HEK293 (cell line): ENCODE measurements around the gene SHC3.

Experiments used
- CTCF ChIA-PET: fragments of 350-600 bp; formaldehyde crosslinking; extraction: SDS; loops from one replicate; lab custom pipeline; 2021; ENCODE audit warnings: antibody characterized with exemption; lab: Yijun Ruan, JAX
- POLR2A ChIA-PET: fragments of 300-600 bp; formaldehyde crosslinking; extraction: SDS; loops from one replicate; lab custom pipeline; 2020; ENCODE audit warnings: antibody characterized with exemption, inconsistent platforms; lab: Yijun Ruan, JAX
- H3K27ac ChIP-seq: fragments of 200-500 bp; sonication (Bioruptor generic); 2 replicates; pipeline ENCODE4 v1.5.1; 2014; ENCODE audit warnings: low read depth, low read length, control low read depth, inconsistent platforms; ENCODE audit errors: extremely low read depth
- H3K36me3 ChIP-seq, 2 experiments: fragments of 200-500 bp in 1 of 2; sonication (Bioruptor generic) in 1 of 2; 1 replicate in 1 of 2; 2 replicates in 1 of 2; pipeline ENCODE4 v1.5.1; 2014 to 2017; ENCODE audit warnings: inconsistent platforms in 2 of 2, low read length in 2 of 2; ENCODE audit not compliant: control insufficient read depth in 2 of 2, insufficient read depth in 1 of 2
- H3K4me1 ChIP-seq: fragments of 200-500 bp; sonication (Bioruptor generic); 2 replicates; pipeline ENCODE4 v1.5.1; 2014; ENCODE audit warnings: mild to moderate bottlenecking, low read length, inconsistent platforms; ENCODE audit not compliant: control insufficient read depth, insufficient read depth
- H3K4me3 ChIP-seq: 2 replicates; pipeline ENCODE4 v1.5.1; 2011; ENCODE audit warnings: low read depth, mild to moderate bottlenecking, control low read depth, low read length, moderate library complexity
- H3K9me3 ChIP-seq: fragments of 200-500 bp; sonication (Bioruptor generic); 2 replicates; pipeline ENCODE4 v1.5.1; 2014; ENCODE audit warnings: low read depth, low read length, inconsistent platforms; ENCODE audit not compliant: control insufficient read depth, insufficient read depth
- SP2 ChIP-seq: fragments of 450-650 bp; formaldehyde crosslinking; IDR thresholded peaks from 2 replicates; pipeline ENCODE4 v1.5.1; 2016; ENCODE audit warnings: missing biosample characterization, missing genetic modification characterization
- SP7 ChIP-seq: fragments of 450-650 bp; formaldehyde crosslinking; IDR thresholded peaks from 2 replicates; pipeline ENCODE4 v1.5.1; 2016; ENCODE audit warnings: missing biosample characterization, missing genetic modification characterization
- TCF7L2 ChIP-seq: IDR thresholded peaks from 2 replicates; pipeline ENCODE4 v1.6.1; 2011; ENCODE audit warnings: low read depth, mild to moderate bottlenecking, inconsistent platforms, low read length, moderate library complexity, borderline replicate concordance
- ZNF16 ChIP-seq: fragments of 450-650 bp; formaldehyde crosslinking; IDR thresholded peaks from 2 replicates; pipeline ENCODE4 v1.5.1; 2016; ENCODE audit warnings: low read depth, missing biosample characterization, missing genetic modification characterization
- ZNF184 ChIP-seq: fragments of 450-650 bp; IDR thresholded peaks from 2 replicates; pipeline ENCODE4 v1.5.1; 2018; ENCODE audit warnings: missing biosample characterization, mild to moderate bottlenecking, missing genetic modification characterization
- ZNF394 ChIP-seq: fragments of 450-650 bp; formaldehyde crosslinking; IDR thresholded peaks from 2 replicates; pipeline ENCODE4 v1.5.1; 2016; ENCODE audit warnings: missing biosample characterization, missing genetic modification characterization, mild to moderate bottlenecking, moderate library complexity, borderline replicate concordance
- ZNF580 ChIP-seq: fragments of 450-650 bp; formaldehyde crosslinking; IDR thresholded peaks from 2 replicates; pipeline ENCODE4 v1.5.1; 2016; ENCODE audit warnings: missing biosample characterization, missing genetic modification characterization
- ZNF596 ChIP-seq: fragments of 450-650 bp; IDR thresholded peaks from 2 replicates; pipeline ENCODE4 v1.5.0; 2018; ENCODE audit warnings: missing biosample characterization, mild to moderate bottlenecking, missing genetic modification characterization, moderate library complexity
- ZSCAN30 ChIP-seq: fragments of 450-650 bp; IDR thresholded peaks from 2 replicates; pipeline ENCODE4 v1.5.1; 2018; ENCODE audit warnings: missing biosample characterization, mild to moderate bottlenecking, missing genetic modification characterization, moderate library complexity
- TF ChIP-seq, protein P1 (sequence below): fragments of 450-650 bp; formaldehyde crosslinking; IDR thresholded peaks from 2 replicates; pipeline ENCODE4 v1.5.1; 2017; ENCODE audit warnings: missing biosample characterization, missing genetic modification characterization
- TF ChIP-seq, protein P2 (sequence below): fragments of 450-650 bp; formaldehyde crosslinking; conservative IDR thresholded peaks from 2 replicates; pipeline ENCODE4 v1.5.1; 2016; ENCODE audit warnings: low read depth, missing biosample characterization, missing genetic modification characterization

Gene SHC3

DNA sequence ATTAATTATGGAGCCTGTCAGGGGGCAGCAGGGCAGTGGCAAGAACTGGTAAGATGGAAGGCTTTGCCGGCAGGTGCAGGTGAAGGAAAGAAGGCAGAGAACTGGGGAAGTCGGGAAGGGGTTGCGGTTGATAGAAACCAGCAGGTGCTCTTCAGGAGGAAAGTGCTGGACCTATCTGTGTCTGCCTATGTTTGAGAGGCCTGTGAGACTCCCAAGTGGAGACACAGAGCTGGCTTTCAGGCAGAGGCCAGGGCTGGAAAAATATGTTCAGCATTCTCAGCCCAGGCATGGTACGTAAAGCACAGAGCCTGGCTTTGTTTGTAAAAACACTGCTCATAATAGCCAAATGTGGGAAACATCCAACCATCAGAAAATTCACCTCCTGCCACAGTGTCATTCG, 117.8 kb downstream of the SHC3 start:
- no peaks in the 10 kb centered on the region for H3K36me3 ChIP-seq
- no peak overlapping the region for H3K4me3 ChIP-seq
- no peak overlapping the region for H3K27ac ChIP-seq
- TF ChIP-seq ZSCAN30 (tag by site-specific recombination) (no peak), ZNF394 (tag by site-specific recombination) (no peak), SP2 (tag by site-specific recombination) (no peak), ZNF16 (tag by site-specific recombination) (no peak)
- ChIA-PET CTCF (no interaction called here), POLR2A (interaction anchor here (0.5 kb wide), 1 partner anchor 218 kb away, joined by 3 read pairs; no protein-coding TSS in a partner anchor)
- H3K9me3 ChIP-seq: no peaks in the 10 kb centered on the region
- no peaks in the 10 kb centered on the region for H3K4me1 ChIP-seq

GRCh38 chr9:89059925-89060506, 118.6 kb downstream of the SHC3 start:
- TF ChIP-seq TCF7L2 (no peak), SP7 (tag by site-specific recombination) (no peak), ZNF16 (tag by site-specific recombination) (no peak), ZNF596 (no peak)
- no peaks in the 10 kb centered on the region for H3K9me3 ChIP-seq
- no peaks in the 10 kb centered on the region for H3K4me1 ChIP-seq
- no peak overlapping the region for H3K27ac ChIP-seq
- ChIA-PET POLR2A (no interaction called here), CTCF (no interaction called here)
- no peaks in the 10 kb centered on the region for H3K36me3 ChIP-seq
- H3K4me3 ChIP-seq: no peak overlapping the region

DNA sequence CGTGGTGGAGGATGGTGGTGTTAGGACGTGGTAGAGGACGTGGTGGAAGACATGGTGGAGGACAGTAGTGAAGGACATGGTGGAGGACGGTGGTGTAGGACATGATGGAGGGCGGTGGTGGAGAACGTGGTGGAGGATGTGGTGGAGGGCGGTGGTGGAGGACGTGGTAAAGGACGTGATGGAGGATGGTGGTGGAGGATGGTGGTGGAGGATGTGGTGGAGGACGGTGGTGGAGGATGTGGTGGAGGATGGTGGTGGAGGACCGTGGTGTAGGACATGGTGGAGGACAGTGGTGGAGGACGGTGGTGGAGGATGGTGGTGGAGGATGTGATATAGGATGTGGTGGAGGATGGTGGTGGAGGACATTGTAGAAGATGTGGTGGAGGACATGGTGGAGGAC, 119.7 kb downstream of the SHC3 start:
- Histone ChIP-seq H3K27ac (no peak overlapping the region), H3K36me3 (no peaks in the 10 kb centered on the region), H3K4me1 (no peaks in the 10 kb centered on the region), H3K4me3 (no peak overlapping the region), H3K9me3 (no peaks in the 10 kb centered on the region)
- POLR2A ChIA-PET: no interaction called here
- CTCF ChIA-PET: no interaction called here
- TF ChIP-seq, protein P1, sequence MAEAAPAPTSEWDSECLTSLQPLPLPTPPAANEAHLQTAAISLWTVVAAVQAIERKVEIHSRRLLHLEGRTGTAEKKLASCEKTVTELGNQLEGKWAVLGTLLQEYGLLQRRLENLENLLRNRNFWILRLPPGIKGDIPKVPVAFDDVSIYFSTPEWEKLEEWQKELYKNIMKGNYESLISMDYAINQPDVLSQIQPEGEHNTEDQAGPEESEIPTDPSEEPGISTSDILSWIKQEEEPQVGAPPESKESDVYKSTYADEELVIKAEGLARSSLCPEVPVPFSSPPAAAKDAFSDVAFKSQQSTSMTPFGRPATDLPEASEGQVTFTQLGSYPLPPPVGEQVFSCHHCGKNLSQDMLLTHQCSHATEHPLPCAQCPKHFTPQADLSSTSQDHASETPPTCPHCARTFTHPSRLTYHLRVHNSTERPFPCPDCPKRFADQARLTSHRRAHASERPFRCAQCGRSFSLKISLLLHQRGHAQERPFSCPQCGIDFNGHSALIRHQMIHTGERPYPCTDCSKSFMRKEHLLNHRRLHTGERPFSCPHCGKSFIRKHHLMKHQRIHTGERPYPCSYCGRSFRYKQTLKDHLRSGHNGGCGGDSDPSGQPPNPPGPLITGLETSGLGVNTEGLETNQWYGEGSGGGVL (tag by site-specific recombination): no peak

- POLR2A ChIA-PET: no interaction called here
- TF ChIP-seq, protein P2, sequence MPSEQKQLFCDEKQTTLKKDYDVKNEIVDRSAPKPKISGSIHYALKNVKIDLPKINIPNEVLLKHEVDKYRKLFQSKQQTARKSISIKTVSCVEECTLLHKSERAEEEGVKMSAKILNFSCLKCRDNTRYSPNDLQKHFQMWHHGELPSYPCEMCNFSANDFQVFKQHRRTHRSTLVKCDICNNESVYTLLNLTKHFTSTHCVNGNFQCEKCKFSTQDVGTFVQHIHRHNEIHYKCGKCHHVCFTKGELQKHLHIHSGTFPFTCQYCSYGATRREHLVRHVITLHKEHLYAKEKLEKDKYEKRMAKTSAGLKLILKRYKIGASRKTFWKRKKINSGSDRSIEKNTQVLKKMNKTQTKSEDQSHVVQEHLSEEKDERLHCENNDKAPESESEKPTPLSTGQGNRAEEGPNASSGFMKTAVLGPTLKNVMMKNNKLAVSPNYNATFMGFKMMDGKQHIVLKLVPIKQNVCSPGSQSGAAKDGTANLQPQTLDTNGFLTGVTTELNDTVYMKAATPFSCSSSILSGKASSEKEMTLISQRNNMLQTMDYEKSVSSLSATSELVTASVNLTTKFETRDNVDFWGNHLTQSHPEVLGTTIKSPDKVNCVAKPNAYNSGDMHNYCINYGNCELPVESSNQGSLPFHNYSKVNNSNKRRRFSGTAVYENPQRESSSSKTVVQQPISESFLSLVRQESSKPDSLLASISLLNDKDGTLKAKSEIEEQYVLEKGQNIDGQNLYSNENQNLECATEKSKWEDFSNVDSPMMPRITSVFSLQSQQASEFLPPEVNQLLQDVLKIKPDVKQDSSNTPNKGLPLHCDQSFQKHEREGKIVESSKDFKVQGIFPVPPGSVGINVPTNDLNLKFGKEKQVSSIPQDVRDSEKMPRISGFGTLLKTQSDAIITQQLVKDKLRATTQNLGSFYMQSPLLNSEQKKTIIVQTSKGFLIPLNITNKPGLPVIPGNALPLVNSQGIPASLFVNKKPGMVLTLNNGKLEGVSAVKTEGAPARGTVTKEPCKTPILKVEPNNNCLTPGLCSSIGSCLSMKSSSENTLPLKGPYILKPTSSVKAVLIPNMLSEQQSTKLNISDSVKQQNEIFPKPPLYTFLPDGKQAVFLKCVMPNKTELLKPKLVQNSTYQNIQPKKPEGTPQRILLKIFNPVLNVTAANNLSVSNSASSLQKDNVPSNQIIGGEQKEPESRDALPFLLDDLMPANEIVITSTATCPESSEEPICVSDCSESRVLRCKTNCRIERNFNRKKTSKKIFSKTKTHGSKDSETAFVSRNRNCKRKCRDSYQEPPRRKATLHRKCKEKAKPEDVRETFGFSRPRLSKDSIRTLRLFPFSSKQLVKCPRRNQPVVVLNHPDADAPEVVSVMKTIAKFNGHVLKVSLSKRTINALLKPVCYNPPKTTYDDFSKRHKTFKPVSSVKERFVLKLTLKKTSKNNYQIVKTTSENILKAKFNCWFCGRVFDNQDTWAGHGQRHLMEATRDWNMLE: no peak
- TF ChIP-seq ZNF184 (tag by site-specific recombination): no peak
- TF ChIP-seq ZNF580: no peak
- H3K27ac ChIP-seq: no peak overlapping the region
- no peaks in the 10 kb centered on the region for H3K4me1 ChIP-seq
- H3K36me3 ChIP-seq: no peaks in the 10 kb centered on the region
- CTCF ChIA-PET: no interaction called here
- H3K9me3 ChIP-seq: no peaks in the 10 kb centered on the region
- H3K4me3 ChIP-seq: no peak overlapping the region
Measured at GRCh38 chr9:89054865-89055495, 123.6 kb downstream of the SHC3 start.
